GM18502 (cell line): ENCODE data around the gene CYLC2.

Experiments used
- ATAC-seq: cut with Tn5 transposase; IDR thresholded peaks from one replicate; pipeline ENCODE4 v1.9.1; 2021; ENCODE audit warnings: mild to moderate bottlenecking; ENCODE audit not compliant: unreplicated experiment, poor library complexity

The CYLC2 gene, protein sequence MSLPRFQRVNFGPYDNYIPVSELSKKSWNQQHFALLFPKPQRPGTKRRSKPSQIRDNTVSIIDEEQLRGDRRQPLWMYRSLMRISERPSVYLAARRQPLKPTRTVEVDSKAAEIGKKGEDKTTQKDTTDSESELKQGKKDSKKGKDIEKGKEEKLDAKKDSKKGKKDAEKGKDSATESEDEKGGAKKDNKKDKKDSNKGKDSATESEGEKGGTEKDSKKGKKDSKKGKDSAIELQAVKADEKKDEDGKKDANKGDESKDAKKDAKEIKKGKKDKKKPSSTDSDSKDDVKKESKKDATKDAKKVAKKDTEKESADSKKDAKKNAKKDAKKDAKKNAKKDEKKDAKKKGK

DNA sequence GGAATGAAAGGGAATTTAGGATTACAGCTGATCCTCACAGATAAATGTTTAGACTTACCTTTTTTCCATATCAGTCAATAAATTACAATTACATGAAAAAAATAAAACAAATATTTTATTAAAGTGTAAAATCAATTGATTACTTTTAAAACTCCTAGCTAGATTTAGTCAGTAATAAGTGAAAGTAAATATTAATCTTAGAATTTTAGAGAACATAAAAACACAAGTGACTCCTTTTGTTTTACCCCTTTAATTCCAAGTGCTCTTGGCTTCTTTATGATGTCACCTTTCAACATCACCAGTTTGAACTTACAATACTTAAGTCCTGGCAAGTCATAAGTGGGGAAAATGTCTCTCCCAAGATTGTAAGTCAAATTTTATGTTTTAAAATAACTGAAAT lies at the start of gene CYLC2:
TSS of gene CYLC2 (plus strand) at position 301 of the 400 bp plus-strand sequence. CDS start at position 349, 48 bp downstream.
- no peak for ATAC-seq

DNA sequence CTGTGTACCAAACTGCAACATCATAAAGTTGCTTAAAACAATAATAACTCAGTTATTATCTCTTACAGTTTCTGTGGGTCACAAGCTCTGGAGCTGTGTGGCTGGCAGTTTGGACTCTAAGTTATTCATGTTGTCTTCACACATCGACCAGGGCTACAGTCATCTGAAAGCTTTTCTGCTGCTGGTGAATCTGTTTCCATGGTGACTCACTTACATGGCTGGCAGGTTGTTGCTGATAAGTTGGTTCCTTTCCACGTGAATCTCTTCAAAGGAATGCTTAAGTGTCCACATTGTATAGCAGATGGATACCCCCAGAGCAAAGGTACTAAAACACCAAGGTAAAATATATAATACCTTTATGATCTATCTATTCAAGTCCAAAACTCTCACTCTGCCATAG lies 44.8 kb upstream of the CYLC2 start:
- ATAC-seq: no peak

DNA sequence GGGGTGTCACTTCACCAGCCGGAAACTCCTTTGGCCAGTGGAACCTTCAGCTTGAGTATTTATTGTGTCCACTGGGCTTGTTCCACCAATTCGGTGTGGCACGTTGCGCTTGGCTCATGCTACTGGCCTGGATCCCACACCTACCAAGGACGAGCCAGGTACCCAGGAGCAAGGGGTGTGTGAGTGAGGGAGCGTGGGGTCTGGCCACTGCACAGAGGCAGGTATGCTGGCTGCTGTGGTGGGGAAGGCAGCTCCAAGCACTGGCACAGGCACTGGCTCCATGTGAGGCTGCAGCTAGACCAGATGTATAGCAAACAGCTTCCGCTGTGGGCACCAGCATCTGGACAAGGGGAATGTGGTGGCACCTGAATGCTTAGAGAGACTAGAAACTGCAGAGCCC lies 28.1 kb upstream of the CYLC2 start:
- ATAC-seq: no peak

DNA sequence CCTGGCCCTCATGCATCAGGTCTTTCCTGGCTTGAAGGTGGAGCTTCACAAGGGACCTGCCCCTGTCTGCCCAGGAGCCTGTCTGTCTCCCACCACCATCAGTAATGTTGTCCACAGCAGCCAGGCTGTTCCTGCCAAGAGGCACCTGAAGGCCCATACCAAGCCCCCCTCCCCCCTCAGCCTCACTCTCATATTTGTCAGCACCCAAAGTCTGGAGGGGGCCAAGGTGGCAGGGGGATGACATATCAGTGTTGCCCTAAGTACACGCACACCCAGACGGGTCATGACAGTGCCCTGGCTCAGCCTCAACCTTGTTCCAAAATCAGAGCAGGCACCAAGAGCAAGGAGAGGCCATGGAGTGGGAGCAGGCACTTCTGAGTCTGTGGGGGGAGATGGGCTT lies 27.2 kb upstream of the CYLC2 start:
- ATAC-seq: no peak

DNA sequence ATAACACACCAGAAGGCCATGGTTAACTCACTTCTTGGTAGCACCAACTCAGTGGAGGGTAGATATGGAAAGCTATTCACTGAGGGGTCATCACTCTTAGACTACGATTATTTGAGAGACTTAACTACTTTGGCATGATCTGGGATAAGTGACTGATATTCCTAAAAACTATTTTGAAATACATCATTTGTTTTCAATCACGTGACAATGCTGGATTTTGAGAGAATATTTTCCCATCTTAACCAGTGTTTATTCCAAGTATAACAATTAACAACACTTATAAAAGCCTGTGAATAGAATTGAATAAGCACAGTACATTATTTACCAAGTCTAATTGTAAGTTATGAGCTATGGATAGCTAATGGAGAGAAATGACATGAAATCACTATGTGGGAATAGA lies 22.4 kb upstream of the CYLC2 start:
- no peak for ATAC-seq

DNA sequence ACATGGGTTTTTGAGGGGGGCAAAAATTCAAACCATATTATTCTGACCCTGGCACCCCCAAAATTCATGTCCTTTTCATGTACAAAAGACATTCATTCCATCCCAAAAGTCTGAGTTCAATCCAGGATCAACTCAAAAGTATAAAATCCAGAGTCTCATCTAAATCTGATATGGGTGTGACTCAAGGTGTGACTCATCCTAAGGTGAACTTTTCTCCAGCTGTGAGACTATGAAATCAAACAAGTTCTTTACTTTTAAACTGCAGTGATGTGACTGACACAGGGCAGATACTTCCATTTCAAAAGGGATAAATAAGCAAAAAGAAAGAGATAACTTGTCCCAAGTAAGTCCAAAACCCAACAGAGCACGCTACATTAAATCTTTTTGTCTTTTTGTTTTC lies 20.6 kb upstream of the CYLC2 start:
- ATAC-seq: no peak

DNA sequence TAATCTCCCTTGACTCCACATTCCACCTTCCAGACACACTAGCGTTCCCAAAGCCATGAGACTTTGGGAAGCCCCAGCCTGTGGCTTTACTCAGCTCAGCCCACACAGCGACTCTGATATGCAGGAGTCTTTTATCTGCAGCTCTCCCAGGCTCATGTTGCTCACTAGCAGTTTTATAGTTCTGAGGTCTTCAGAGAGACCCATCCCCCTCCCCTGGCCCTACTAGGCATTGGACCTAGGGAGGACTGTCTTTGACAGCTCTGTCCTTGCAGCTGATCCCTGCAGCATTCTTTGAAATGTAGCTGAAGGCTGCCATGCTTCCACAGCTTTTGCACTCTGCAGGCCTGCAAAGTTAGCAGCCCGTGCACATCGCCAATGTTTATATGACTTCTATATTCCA lies 19.9 kb upstream of the CYLC2 start:
- ATAC-seq: no peak

DNA sequence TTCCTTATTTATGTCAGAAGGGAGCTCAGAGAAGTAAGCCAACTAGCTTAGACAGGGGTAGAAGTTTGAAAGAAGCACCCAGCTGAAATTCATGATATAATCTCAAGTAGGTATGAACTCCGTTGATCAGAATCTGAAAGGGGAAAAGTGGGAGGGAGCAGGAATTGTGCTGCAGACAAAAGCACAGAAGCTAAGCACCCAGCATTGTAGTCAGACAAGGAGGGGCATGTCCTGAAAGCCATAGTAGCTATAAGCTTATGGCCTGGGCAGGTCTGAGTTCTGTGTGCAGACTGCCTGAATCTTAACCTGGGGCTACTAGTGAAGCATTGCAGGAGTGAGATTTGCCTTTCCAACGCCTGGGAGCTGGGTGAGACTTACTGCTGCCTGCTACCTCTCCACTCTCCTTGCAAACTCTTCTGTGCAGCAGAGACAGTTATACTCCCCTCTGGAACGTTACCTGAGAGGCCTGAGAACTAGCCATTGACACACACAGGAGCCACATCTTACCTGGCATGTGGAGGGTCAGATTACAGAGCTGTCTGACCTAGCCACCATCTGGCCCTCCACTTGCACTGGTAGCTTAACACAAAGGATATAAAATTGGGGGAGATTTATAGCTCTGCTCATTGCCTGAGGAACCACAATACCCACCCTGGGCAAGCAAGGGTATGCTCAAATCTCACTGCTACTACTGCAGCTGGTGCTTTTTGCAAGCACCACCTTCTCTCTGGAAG lies 9.8 kb upstream of the CYLC2 start:
- ATAC-seq: no peak

DNA sequence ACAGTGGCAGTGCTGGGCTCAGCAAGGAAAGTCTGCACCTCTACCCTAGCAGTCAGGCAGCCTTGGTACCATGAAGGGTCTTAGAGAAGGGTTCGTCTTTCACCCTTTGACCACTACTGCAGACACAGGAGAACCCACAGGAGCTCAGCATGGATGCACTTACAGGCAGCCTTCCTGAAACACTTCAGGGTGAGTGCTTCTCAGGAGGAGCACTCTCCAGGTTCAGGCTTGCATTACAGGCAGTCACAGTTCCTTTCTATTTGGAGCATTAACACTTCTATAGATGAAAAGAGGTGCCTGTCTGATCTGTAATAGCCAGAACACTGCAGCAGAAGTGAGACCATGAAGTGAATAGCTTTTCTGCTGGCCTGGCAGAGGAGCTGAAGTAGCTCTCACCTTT lies 8.7 kb upstream of the CYLC2 start:
- ATAC-seq: no peak

DNA sequence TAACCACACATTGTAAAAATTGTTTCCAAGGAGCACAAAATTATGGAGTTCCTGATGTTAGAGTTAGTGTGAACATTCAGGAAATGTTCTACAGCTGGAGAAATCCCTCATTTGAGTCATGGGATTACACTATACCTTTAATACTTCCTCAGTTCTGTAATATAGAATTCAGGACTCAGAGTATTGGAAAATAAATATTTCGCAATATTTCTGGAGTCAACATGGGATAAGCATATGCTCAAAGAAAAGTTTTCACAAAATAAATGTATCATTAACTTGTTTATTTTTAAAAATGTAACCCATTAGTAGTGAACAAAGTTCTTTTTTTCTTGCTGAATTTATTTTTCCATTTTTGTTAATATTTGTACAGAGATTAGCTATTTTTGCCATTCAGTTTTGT lies 8.6 kb downstream of the CYLC2 start:
- no peak for ATAC-seq

DNA sequence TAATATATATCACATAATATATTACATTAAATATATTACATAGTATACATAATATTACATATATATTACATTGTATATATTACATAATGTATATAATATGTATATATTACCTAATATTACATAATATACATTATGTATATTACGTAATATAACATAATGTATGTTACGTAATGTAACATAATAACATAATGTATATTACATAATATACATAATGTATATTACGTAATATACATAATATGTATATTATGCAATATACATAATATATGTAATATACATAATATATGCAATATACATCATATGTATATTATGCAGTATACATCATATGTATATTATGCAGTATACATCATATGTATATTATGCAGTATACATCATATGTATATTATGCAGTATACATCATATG lies 19.1 kb downstream of the CYLC2 start:
- no peak for ATAC-seq

DNA sequence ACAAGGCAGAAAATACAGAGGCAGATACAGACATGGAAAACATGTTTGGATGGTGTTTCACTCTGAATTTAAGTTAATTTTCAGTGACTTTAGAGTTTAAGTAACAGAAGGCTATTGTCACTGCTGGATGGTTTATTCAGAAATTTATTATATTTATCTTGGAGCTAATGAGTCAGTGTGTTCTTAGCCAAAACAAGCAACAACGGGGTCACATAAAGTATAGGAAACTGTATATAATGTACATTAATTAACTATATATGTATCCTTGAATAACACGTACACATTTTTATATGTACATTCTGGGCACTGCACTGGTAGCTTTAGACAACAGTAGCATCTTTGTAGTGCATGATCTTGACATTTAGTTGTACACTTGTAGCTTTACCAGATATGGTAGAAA lies 30.7 kb downstream of the CYLC2 start:
- ATAC-seq: no peak

DNA sequence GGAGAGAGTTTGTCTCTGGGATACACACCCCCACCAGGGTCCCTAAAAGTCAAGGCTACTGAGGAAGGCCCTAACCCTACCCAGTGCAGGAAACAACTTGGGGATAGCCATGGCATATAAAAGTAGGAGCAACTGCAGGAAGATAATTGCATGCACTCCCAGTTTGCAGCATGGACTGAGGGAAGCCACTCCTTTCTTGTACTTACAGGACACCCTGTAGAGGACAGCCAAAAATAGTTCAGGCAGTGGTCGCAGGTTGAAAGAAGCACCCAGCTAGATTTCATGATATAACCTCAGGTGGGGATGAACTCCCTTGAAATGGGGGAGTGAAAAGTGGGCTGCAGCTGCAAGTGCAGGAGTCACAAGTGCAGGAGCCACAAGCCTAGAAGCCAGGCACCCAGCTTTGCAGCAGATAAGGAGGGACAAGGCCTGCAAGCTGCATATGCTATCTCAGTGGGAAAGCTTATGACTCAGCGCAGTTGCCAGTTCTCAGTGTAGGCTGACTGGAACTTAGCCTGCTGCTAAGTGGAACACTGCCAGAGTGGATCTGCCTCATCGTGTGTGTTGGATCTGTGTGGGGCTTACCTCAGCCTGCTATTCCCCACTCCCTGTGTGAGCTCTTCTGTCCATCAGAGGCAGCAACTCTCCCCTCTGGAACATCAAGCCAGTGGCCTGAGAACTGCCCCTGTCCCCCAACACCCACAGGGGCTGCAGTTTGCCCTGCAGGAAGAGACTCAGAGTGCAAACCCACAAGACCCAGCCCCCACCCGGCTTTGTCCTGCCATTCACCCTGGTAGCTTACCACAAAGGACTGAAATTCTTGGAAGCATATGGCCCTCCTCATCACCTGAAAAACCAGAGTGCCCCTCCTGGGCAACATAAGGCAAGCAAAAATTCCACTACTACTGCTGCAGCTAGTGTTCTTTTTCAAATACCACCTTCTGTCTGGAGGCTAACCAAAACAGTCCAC lies 42.7 kb downstream of the CYLC2 start:
- ATAC-seq: no peak

DNA sequence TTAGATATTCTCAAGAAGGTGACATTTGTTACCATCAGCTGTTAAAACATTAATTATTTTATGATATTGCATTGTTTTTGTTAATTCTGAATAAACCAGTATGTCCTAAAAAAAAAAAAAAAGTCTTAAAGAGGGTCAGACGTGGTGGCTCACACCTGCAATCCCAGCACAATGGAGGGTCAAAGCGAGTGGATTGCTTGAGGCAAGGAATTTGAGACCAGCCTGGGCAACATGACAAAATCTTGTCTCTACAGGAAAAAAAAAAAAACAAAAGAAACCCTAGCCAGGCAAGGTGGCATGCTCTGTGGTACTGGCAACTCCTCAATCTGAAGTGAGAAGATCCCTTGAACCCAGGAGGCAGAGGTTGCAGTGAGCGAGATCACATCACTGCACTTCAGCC lies 46.8 kb downstream of the CYLC2 start:
- ATAC-seq: no peak
